Activated T-cell treated with anti-CD3 and anti-CD28 coated beads, Interleukin-2, amount 50 U/mL, for 4 hours (primary cell): ENCODE results near the gene BHLHE40. TPM values are rescaled to one million over a fixed set of nuclear protein-coding genes. Genes with fewer than 3 reads are reported as not detected.

Experiments used
- ATAC-seq, 2 donors: fragments of 200-7000 bp; cut with Tn5 transposase; one replicate each; pipeline ENCODE4 v1.10.0; 2021
- DNase-seq: peaks from one replicate; pipeline ENCODE4 v3.0.0-alpha.2; 2020
- H3K27me3 Mint-ChIP-seq: one replicate; pipeline ENCODE4 v1.8.0; 2021; ENCODE audit warnings: low read depth, mixed read lengths
- H3K36me3 Mint-ChIP-seq: one replicate; pipeline ENCODE4 v1.8.0; 2022; ENCODE audit warnings: mixed read lengths; ENCODE audit not compliant: insufficient read depth
- H3K4me1 Mint-ChIP-seq: one replicate; pipeline ENCODE4 v1.8.0; 2021; ENCODE audit warnings: low read depth, mixed read lengths
- H3K4me3 Mint-ChIP-seq: one replicate; pipeline ENCODE4 v1.8.0; 2021; ENCODE audit warnings: mild to moderate bottlenecking, moderate library complexity, mixed read lengths
- H3K9me3 Mint-ChIP-seq: one replicate; pipeline ENCODE4 v1.8.0; 2021; ENCODE audit warnings: mixed read lengths
- total RNA-seq, 3 donors: library from RNA; stranded (reverse); gene quantifications; one replicate each; pipeline ENCODE4 v1.2.1, GENCODE V29; 2021

Gene BHLHE40
- total RNA-seq, 3 donors from 2014 or later: 61.9 to 90.8 (median 86.6) TPM

DNA sequence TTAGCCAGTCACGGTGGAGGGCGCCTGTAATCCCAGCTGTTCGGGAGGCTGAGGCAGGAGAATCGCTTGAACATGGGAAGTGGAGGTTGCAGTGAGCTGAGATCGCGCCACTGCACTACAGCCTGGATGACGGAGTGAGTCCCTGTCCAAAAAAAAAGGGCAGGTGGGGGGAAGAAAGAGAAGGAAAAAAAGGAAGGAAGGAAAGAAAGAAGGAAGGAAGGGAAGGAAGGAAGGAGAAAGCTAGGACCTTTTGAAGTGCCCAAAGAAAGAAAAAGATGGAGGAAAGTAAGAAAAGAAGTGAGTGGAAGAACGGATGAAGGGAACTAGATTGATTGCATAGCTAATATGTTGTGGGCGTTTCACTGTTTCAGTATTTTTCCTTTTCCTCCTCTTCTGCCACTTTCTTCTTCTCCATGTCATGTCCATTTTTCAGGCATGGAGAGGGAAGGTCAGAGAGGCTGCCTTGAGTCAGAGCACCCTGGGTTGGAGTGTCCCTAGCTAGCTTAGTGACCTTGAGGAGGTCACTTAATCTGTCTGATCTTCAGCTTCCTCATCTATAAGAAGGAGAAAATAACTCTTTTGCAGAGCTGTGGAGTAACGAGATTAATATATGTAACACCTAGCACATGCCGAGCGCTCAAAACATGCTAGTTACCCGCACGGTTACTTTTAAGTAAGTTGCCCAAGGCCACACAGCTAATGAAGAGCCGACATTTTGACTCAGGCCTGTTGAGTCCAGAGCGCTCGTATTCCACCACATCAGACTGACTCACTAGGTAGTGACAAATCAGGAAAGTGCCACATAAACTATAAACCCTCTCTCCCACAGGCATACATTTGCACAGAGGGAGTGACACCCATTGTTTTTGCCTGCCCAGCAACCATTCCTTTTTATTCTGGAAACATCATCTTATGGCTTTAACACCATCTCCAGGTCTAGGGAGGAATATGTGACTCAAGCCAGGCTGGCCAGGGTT lies 42.2 kb downstream of the BHLHE40 start:
- H3K9me3 Mint-ChIP-seq: no peaks in the 10 kb centered on the region
- ATAC-seq: peak; percentile 54 to 59
- peaks cover 82% of the 10 kb centered on the region for H3K4me1 Mint-ChIP-seq
- H3K36me3 Mint-ChIP-seq: no peaks in the 10 kb centered on the region
- no peaks in the 10 kb centered on the region for H3K27me3 Mint-ChIP-seq
- H3K4me3 Mint-ChIP-seq: no peak overlapping the region
- no peak for DNase-seq

DNA sequence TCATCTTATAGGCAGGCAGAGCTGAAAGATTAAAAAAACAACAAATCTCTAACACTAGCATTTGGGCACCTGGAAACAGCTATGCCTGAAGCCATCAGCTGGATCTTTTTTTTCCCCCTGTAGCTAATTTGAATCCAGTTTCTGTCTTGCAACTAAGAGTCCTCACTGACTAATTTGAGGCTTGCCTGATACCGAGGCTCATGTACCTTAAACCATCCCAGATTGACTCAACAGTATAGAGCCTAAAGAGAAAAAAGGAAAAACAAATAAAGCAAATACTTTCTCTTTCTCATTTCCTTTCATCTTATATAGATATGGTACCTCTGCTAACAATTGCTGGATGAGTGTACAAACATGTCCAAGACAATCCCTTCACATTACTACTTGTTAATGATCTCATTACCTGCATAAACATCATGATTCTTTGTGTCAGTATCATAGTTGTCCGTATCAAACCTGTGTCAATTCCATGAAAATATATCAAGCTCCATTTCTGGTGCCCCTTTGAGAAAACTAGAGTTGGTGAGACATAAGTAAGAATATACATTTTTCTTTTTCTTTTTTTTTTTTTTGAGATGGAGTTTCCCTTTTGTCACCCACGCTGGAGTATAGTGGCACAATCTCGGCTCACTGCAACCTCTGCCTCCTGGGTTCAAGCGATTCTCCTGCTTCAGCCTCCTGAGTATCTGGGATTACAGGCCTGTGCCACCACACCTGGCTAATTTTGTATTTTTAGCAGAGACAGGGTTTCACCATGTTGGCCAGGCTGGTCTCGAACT lies 43.1 kb downstream of the BHLHE40 start:
- no peaks in the 10 kb centered on the region for H3K9me3 Mint-ChIP-seq
- peaks cover 76% of the 10 kb centered on the region for H3K4me1 Mint-ChIP-seq
- ATAC-seq (peak; percentile 80 to 82), DNase-seq (no peak)
- no peaks in the 10 kb centered on the region for H3K36me3 Mint-ChIP-seq
- no peaks in the 10 kb centered on the region for H3K27me3 Mint-ChIP-seq
- peak overlapping the region; percentile 16 for H3K4me3 Mint-ChIP-seq

DNA sequence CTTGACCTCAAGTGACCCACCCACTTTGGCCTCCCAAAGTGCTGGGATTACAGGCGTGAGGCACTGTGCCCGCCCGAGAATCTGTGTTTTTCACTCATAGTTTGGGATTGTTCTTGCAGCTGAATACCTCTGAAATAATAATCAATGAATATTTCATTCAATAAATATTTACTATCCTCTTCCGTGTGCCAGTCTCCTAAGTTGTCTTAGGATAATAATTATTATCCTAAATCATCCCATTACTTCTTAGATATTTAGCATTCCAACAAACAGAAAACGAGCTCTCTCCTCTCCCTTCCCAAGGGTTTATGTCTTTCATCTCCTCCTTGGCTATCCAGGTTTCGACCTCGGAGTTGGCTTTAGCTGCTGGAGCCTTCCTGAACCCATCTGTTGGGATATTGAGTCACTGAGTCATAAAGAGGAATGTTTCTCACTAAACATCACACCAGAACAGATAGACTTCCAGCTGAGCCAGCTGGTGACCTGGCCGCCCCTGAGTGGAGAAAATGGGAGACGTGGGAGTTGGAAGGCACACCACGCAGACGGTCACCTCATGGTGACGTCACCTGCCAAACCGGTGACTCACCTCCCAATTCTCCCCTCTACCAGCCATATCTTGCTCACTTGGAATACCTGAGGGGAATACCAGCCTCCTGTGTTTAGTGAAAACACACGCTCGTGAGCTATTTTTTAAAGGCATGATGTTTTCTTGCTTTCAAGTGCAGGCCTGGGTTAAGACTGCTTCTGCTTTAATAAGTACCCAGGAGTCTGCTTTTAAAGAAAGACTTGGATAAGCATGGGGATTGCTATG lies 43.9 kb downstream of the BHLHE40 start:
- peaks cover 76% of the 10 kb centered on the region for H3K4me1 Mint-ChIP-seq
- H3K9me3 Mint-ChIP-seq: no peaks in the 10 kb centered on the region
- no peaks in the 10 kb centered on the region for H3K27me3 Mint-ChIP-seq
- H3K36me3 Mint-ChIP-seq: no peaks in the 10 kb centered on the region
- no peak overlapping the region for H3K4me3 Mint-ChIP-seq
- no peak for ATAC-seq
- no peak for DNase-seq

DNA sequence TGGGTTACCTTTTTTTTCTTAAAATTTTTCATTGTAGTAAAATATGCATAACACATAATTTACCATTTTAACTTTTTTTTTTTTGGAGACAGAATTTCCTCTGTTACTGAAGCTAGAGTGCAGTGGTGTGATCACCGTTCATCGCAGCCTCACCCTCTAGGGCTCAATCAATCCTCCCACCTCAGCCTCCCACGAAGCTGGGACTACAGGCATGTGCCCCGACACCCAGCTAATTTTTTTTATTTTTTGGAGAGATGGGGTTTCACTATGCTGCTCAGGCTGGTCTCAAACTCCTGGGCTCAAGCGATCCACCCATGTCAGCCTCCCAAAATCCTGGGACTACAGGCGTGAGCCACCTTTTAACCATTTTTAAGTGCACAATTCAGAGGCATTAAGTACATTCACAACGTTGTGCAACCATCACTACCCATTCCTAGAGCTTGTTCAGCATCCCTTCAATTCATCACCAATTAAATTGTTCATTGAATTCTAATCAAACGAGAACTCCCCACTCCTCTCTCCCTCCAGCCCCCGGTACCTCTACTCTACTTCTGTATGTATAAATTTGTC lies 44.6 kb downstream of the BHLHE40 start:
- H3K9me3 Mint-ChIP-seq: no peaks in the 10 kb centered on the region
- H3K36me3 Mint-ChIP-seq: no peaks in the 10 kb centered on the region
- H3K4me1 Mint-ChIP-seq: peaks cover 69% of the 10 kb centered on the region
- ATAC-seq: no peak
- H3K4me3 Mint-ChIP-seq: no peak overlapping the region
- no peak for DNase-seq
- H3K27me3 Mint-ChIP-seq: no peaks in the 10 kb centered on the region

DNA sequence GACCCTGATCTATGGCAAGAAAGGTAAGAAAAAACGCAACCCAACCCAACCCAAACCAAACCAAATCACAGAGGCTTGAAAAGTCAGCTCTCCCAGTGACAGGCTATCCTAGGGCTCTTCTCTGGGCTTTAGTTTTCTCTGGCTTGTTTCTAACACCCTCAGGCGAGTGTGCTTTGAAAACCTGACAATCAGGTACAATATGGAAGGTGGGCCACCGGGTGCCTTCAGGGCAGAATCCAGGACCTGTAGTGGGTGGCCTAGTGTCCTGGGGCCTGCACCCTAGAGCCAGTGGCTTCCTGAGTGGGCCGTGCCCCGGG lies 46.8 kb downstream of the BHLHE40 start:
- Mint-ChIP-seq H3K4me1 (peaks cover 49% of the 10 kb centered on the region), H3K4me3 (peak overlapping the region; percentile 38), H3K27me3 (no peaks in the 10 kb centered on the region), H3K9me3 (no peaks in the 10 kb centered on the region), H3K36me3 (no peaks in the 10 kb centered on the region)
- DNase-seq (no peak), ATAC-seq (no peak)

DNA sequence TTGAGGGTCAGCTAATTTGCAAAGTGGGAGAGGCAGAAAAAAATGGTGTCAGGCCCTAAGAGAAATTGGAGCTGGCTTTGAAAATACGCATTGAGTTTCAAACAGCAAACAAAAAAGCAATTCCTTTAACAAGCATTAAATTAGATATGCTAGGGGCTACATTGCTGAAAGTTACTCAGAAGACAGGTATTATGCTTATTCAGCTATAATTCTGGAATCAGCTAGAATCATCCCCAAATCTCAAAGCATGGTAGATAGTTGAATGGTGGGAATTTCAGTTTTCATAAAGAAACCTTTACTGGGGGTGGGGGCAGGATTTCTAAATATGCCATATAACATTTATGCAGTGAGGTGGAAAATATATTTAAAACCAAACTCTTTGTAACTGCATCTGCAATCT lies 50.5 kb downstream of the BHLHE40 start:
- no peaks in the 10 kb centered on the region for H3K27me3 Mint-ChIP-seq
- no peak overlapping the region for H3K4me3 Mint-ChIP-seq
- peaks cover 18% of the 10 kb centered on the region for H3K4me1 Mint-ChIP-seq
- no peak for ATAC-seq
- DNase-seq: no peak
- H3K9me3 Mint-ChIP-seq: no peaks in the 10 kb centered on the region
- no peaks in the 10 kb centered on the region for H3K36me3 Mint-ChIP-seq

DNA sequence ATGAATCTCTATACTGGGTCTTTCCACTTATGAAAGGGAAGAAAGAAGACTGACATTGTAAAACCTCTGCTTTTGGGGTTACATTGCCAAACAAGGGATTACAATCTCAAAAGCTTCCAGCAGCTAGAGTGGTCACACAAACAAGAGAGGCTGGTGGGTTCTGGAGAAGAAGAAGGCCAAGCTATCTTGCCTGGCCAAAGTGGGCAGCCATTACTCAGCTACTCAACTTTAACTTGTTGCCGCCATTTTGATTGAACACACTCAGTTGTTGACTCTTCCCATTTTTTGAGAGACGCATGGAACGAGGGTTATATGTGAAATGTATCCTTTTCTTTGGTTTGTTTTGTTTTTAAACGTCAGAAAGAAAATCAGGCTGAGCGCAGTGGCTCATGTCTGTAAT lies 50.9 kb downstream of the BHLHE40 start:
- Mint-ChIP-seq H3K4me1 (peaks cover 18% of the 10 kb centered on the region), H3K36me3 (no peaks in the 10 kb centered on the region), H3K4me3 (no peak overlapping the region), H3K9me3 (no peaks in the 10 kb centered on the region), H3K27me3 (no peaks in the 10 kb centered on the region)
- DNase-seq (no peak), ATAC-seq (no peak)

DNA sequence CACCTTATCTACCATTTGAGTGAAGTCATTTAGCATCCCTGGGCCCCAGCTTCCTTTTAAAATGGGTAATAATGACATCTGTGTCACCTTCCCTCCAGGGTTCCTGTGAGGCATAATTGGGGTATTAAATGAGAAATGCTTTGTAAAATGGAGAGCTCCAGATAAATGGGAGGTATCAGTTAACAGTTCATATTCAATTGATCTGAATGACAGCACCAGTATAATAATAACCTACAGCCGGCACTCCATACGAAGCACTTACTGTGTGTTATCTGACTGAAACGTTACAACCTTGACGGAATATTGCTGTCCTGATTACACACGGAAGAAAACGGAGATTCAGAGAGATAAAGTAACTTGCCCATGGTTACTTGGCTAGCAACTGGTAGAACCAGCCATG lies 53.6 kb downstream of the BHLHE40 start:
- no peaks in the 10 kb centered on the region for H3K27me3 Mint-ChIP-seq
- H3K9me3 Mint-ChIP-seq: no peaks in the 10 kb centered on the region
- ATAC-seq (no peak), DNase-seq (no peak)
- H3K4me1 Mint-ChIP-seq: peaks cover 14% of the 10 kb centered on the region
- H3K36me3 Mint-ChIP-seq: no peaks in the 10 kb centered on the region
- no peak overlapping the region for H3K4me3 Mint-ChIP-seq

Other genes starting within 250 kb of the BHLHE40 start
- gene ARL8B, start 142.9 kb downstream of the BHLHE40 start, total RNA-seq: 10 to 100 TPM; 66.7 to 89.4 (median 72.1) TPM
- 100 to 1,000 TPM in 1 of 3 donors, 10 to 100 TPM in 2; 94.0 to 138 (median 97.2) TPM for gene EDEM1, start 208.3 kb downstream of the BHLHE40 start, total RNA-seq